Tibial nerve (tissue), 4 donors: ENCODE results near the gene MYO1D.

ENCODE experiments used
- EP300 ChIP-seq, 2 donors: sonication (generic); formaldehyde crosslinking; IDR thresholded peaks; one replicate each; pipeline ENCODE4 v1.6.1; 2017; ENCODE audit warnings: antibody characterized with exemption in 2 of 2, mild to moderate bottlenecking in 1 of 2
- TF ChIP-seq, protein P1 (sequence below), 5 experiments: fragments of 200-600 bp in 3 of 5; fragments of 450-650 bp in 2 of 5; sonication (generic) in 3 of 5; IDR thresholded peaks; one replicate each; pipeline ENCODE4 v1.5.1; 2016 to 2019; ENCODE audit warnings: antibody characterized with exemption in 5 of 5, mild to moderate bottlenecking in 3 of 5, moderate library complexity in 2 of 5

- no peak for TF ChIP-seq EP300 (IDR thresholded peaks at IDR 0.05)
- TF ChIP-seq, protein P1, sequence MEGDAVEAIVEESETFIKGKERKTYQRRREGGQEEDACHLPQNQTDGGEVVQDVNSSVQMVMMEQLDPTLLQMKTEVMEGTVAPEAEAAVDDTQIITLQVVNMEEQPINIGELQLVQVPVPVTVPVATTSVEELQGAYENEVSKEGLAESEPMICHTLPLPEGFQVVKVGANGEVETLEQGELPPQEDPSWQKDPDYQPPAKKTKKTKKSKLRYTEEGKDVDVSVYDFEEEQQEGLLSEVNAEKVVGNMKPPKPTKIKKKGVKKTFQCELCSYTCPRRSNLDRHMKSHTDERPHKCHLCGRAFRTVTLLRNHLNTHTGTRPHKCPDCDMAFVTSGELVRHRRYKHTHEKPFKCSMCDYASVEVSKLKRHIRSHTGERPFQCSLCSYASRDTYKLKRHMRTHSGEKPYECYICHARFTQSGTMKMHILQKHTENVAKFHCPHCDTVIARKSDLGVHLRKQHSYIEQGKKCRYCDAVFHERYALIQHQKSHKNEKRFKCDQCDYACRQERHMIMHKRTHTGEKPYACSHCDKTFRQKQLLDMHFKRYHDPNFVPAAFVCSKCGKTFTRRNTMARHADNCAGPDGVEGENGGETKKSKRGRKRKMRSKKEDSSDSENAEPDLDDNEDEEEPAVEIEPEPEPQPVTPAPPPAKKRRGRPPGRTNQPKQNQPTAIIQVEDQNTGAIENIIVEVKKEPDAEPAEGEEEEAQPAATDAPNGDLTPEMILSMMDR (IDR thresholded peaks at IDR 0.05) = no peak
Measured at GRCh38 chr17:32514606-32515005, 362.3 kb downstream of the MYO1D start.
